Measurements from ENCODE around the gene FES.
"Not testable (repeated sequence)": the region's sequence is repeated elsewhere in the genome, so short reads cannot be mapped to it uniquely, and the experiment has no call there.

Gene FES

DNA sequence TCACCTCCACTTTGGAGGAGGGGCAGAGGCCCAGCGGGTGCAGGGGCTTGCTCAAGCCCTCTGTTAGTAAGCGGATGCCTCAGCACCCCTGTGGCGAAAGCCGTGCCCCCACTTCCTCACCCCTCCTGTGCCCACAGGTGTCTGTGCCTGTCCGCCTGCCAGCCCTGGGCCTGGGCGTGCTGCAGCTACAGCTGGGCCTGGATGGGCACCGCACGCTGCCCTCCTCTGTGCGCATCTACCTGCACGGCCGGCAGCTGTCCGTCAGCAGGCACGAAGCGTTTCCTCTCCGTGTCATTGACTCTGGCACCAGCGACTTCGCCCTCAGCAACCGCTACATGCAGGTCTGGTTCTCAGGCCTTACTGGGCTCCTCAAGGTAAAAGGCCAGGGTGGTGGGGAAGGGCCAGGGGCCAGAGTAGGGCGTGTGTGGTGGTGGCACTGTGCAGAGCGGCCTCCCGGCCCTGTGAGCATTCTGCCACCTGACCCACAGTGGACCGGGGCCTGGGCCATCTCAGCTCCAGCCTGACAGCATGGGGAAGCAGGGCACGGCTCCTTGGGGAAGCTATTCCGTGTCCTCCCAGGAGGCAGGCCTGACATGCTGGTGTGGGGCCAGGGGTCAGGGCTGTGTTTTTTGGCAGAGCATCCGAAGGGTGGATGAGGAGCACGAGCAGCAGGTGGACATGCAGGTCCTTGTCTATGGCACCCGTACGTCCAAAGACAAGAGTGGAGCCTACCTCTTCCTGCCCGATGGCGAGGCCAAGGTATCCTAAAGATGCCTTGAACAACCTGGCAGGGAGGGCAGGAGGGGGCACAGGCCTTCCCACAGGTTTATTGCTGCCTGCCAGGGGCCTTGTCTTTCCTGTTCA, 27.8 kb downstream of the FES start:
- DNase-seq: no peak

DNA sequence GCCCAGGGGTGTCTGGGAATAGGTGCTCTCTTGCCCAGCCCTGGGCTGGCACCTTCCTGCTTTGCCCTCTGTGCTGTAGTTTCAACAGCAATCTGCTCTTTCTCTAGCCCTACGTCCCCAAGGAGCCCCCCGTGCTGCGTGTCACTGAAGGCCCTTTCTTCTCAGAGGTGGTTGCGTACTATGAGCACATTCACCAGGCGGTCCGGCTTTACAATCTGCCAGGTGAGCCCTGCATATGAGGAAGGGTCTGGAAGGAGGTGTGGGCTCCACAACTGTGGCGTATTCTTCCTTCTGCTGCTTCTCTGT, 28.4 kb downstream of the FES start:
- DNase-seq: no peak

GRCh38 chr15:90913398-90913944, 29.2 kb downstream of the FES start:
- DNase-seq: no peak

- DNase-seq: no peak
Observed at GRCh38 chr15:90914305-90915080, 30.2 kb downstream of the FES start.

DNA sequence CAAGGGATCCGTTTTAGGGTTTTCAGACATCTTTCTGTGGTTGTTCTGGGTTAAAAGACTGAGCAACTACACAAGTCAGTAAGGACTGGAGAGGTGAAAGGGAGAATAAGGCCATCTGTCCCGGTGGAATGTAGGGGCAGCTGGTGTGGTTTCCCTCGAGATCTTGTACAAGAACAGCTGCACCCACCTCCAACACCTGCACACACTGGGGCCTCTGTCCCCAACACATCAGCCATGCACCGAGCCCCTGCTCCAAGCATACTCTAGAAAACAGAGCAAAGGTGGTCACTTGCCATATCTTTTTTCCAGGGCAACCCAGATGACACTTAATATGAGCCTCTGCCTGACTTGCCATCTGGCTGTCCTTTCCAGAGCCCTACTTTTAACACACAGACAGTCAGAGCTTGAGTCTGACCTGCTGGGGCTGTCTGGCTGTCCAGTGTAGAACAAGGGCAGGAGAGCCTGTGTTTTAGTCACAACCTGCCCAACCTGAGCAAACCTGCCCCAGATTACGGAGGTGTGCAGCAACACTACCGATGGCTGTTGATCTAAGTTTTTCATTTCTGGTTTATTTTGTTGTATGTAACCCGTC, 31.0 kb downstream of the FES start:
- DNase-seq: no peak

- peak; percentile 58 to 86 for DNase-seq
Observed at GRCh38 chr15:90915808-90916440, 31.6 kb downstream of the FES start.

DNA sequence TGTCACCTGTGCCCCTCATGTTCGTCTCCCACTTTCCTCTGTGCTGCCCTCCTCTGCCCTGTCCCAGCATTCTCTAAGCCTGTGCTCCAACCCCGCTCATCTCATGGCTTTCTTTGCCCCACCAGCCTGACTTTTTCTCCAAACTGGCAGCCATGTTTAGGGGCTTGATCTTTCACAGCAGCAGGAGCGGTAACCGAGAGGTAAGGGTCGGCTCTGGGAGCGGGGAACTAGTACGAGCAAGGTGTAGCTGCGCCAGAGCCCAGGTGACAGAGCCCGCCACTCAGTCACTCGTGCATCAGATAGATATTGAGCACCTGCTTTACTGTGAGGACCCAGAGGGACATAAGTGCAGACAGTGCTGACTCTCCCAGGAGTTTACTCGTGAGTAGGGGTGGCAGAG, 32.2 kb downstream of the FES start:
- no peak for DNase-seq

DNA sequence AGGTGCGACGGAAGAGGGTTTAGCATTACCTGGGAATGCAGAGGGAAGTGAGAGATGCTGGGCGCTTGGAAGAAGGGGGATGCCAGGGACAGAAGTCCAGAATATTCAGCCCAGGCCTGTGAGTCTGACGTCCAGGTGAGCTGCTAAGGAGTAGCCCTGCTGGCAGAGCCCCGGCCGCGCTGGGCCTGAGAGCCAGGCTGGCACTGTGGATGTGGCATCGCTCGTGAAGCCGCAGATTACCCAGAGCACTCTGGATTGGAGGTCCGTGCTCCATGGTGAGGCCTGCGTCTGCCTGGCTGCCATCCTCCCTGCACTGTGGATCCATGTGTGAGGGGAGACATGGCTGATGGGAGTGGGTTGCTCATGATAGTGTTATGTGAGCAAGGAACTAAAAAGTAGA, 33.3 kb downstream of the FES start:
- DNase-seq: no peak

GRCh38 chr15:90918034-90918788, 33.9 kb downstream of the FES start:
- no peak for DNase-seq

DNA sequence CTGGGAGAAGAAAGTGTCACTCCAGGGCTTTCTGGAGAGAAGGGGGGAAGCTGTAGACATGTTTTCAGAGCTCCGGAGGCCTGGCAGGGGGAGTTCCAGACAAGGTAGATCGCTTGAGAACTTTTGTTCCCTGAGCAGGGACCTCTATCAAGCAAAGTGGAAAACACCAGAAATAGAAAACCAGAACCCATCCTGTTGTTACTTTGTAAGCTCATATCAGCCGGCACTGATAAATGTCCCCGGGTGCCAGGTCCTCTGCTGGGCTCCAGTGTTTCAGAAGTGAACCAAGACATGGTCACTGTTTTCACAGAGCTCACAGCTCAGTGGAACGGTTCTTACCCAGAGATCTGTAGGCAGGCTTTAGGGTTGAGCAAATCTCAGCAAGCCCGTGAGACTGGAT, 34.5 kb downstream of the FES start:
- DNase-seq: no peak

DNA sequence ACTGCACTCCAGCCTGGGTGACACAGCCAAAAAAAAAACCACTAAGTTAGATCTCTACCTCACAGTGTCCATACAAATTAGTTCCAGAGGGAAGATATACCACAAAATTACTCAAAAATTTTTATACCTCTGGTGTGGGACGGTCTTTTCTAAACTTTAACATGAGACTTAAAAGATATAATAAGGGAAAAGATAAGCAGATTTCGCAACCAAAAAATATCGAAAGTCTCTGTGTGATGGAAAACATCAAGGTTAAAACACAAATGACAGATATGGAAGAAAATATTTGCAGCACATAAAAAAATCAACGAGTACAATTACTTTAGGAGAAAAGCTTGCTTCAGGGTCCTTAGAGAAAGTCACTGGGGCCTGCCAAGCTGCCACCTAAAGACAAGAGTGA, 37.6 kb downstream of the FES start:
- no peak for DNase-seq

DNA sequence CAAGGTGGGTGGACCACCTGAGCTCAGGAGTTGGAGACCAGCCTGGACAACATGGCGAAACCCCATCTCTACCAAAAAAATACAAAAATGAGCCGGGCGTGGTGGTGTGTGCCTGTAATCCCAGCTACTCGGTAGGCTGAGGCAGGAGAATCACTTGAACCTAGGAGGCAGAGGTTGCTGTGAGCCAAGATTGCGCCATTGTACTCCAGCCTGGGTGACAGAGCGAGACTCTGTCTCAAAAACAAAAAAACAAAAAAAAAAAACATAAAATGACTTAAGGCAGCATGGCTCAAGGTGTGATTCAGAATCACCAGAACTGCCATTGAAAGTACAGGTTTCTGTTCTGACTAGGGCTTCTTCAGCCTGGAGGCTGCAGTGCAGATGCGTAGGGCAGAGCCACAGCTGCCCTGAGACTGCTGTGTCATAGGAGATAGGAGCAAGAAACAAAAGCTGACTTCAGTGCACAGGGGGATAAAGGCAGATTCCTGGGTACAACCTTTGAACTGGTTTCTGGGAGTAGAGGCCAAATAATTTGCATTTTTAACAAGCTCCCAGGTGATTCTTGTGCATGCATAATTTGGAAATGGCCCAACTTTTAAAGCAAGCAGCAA, 38.5 kb downstream of the FES start:
- DNase-seq: not testable (repeated sequence)

GRCh38 chr15:90924375-90924774, 40.1 kb downstream of the FES start:
- DNase-seq: no peak

DNA sequence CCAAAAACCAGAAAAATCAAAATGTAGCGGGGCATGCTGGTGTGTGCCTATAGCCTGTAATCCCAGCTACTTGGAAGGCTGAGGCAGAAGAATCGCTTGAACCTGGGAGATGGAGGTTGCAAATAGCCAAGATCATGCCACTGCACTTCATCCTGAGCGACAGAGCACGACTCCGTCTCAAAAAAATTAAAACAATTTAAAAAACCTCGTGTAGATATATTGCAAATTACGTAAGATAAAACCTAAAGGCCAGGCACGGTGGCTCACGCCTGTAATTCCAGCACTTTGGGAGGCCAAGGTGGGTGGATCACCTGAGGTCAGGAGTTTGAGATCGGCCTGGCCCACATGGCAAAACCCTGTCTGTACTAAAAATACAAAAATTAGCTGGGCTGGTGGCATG, 42.5 kb downstream of the FES start:
- DNase-seq: not testable (repeated sequence)

GRCh38 chr15:90928106-90928505, 43.8 kb downstream of the FES start:
- DNase-seq: not testable (repeated sequence)

GRCh38 chr15:90929246-90930019, 45.1 kb downstream of the FES start:
- no peak for DNase-seq

DNA sequence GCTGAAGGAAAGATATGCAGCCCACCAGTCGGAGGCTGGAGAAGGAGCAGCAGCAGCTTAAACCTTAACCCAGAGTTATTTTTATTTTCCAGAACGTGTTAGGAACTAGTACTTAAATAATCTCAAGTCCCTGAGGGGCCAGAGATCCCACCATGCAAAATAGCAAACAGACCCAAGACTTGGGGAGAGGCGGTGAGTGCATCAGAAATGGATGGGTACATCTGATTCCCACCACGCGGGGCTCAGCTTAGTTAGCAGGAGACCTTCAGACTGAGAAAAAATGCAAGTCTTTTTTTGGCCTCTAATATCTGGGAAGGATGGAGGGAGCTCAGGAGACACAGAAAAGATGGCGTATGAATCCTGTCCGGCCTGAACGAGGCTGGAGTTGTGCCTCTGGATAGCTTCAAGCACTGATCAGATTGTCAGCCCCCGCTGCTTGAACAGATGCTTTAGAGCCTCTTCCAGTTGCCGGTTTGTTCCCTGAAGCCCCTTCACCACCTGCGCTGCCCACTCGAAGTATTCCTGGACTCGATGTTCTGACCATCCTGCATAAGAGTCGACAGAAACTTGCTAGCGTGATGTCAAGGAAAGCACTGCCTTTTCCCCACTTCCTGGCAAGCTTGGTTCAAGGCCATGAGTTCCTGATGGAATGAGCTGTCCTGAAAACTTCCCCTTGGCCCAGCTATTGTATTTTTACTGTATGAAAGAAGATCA, 46.7 kb downstream of the FES start:
- no peak for DNase-seq

- DNase-seq: no peak
Observed at GRCh38 chr15:90931575-90931827, 47.2 kb downstream of the FES start.

DNA sequence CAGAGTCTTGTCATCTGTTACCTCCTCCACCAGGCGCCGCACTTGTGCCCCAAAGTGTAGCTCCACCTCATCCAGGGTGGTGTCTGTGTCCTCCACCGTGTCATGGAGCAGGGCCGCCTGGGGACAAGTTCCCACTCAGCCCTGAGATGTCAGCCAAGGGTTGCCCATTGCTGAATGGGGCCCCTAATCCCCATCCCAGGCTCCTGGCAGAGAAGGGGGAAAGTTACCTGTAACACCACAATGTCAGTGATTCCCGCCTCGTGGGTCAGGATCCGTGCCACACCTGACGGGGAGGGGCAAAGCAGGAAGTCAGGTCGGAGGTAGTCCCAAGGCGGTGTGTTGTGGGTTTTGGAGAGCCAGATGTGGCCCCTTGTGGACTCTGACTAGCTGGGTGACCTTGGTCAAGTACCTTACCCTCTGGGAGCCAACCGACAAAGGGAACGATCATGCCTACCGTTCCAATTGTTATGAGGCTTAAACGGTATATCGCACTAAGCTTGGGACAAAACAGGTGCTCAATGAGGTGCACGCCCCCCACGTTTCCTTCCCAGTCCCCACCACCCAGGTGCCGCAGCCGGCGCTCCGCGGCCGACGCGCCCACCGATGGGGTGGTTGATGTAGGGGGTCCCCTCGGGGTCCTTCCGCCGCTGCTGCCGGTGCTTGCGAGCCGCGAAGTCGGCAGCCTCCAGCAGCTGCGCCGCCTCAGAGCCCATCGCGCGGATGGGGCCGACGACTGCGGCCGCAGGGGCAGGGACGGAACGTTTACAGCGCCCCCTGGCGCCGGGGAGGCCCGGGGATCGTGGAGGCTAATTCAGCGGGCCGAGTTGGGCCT, 47.7 kb downstream of the FES start, which contains the start of gene HDDC3:
TSS of gene HDDC3 (minus strand) at position 722 of the 832 bp plus-strand sequence. CDS start at position 713, 9 bp downstream.
- peak; percentile 70 to 76 for DNase-seq

DNA sequence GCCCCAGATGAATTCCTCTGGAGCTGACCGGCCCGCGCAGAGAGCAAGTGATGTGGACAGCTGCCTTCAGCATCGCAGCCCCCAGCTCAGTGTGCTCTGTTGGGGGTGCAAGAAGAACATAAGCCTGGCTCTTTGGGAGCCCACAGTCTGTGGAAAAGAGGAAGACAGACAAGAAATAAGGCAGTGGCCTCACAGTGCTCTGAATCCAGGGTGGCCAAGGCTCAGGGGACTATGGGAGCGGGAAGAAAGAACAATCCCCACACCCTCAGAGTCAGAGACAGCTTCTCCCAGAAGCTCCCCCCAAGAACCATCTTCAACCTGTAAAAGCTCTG, 48.3 kb downstream of the FES start:
- DNase-seq: no peak
